ENCODE results near the gene ZFYVE27.

GRCh38 chr10:97731346-97732051, 5.4 kb upstream of the ZFYVE27 start:
- TF ChIP-seq, protein P1, sequence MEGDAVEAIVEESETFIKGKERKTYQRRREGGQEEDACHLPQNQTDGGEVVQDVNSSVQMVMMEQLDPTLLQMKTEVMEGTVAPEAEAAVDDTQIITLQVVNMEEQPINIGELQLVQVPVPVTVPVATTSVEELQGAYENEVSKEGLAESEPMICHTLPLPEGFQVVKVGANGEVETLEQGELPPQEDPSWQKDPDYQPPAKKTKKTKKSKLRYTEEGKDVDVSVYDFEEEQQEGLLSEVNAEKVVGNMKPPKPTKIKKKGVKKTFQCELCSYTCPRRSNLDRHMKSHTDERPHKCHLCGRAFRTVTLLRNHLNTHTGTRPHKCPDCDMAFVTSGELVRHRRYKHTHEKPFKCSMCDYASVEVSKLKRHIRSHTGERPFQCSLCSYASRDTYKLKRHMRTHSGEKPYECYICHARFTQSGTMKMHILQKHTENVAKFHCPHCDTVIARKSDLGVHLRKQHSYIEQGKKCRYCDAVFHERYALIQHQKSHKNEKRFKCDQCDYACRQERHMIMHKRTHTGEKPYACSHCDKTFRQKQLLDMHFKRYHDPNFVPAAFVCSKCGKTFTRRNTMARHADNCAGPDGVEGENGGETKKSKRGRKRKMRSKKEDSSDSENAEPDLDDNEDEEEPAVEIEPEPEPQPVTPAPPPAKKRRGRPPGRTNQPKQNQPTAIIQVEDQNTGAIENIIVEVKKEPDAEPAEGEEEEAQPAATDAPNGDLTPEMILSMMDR (IDR thresholded peaks at IDR 0.05; ENCODE audit: poor library complexity, severe bottlenecking): peak; percentile 95
- TF ChIP-seq EP300 (conservative IDR thresholded peaks at IDR 0.05; ENCODE audit: poor library complexity, severe bottlenecking) (no peak), TAF1 (IDR thresholded peaks at IDR 0.05; ENCODE audit: low read depth) (no peak), POLR2AphosphoS5 (IDR thresholded peaks at IDR 0.05) (no peak), MXI1 (conservative IDR thresholded peaks at IDR 0.05; ENCODE audit: poor library complexity, severe bottlenecking) (no peak), RAD21 (conservative IDR thresholded peaks at IDR 0.05) (peak; percentile 96), EZH2 (IDR thresholded peaks at IDR 0.05; ENCODE audit: borderline replicate concordance, insufficient read depth, low read length, poor library complexity, severe bottlenecking) (no peak)

All from neural cell (in vitro differentiated cells).